Spleen (tissue), 7 donors: Measurements from ENCODE around the gene ATP10A.

Experiments
- POLR2A ChIP-seq, 3 donors: fragments of 450-650 bp; IDR thresholded peaks; one replicate each; pipeline ENCODE4 v1.5.1; 2017; ENCODE audit warnings: antibody characterized with exemption in 3 of 3, mild to moderate bottlenecking in 1 of 3
- TF ChIP-seq, protein P1 (sequence below), 11 experiments: fragments of 200-600 bp in 7 of 11; fragments of 450-650 bp in 4 of 11; sonication (generic) in 4 of 11; IDR thresholded peaks in 8 of 11; conservative IDR thresholded peaks in 3 of 11; 1 replicate in 7 of 11; 2 replicates in 4 of 11; pipeline versions ENCODE4 v1.4.0 to v1.8.0; 2016 to 2021; ENCODE audit warnings: antibody characterized with exemption in 11 of 11, inconsistent platforms in 4 of 11, mild to moderate bottlenecking in 1 of 11
- donor health status: DM: no; HTN: no; CAD: no; lungs with moderate emphysema.
- donor health status: DM: no; HTN: no; CAD: no.
- donor health status: DM: no; HTN: no; CAD: no.

DNA sequence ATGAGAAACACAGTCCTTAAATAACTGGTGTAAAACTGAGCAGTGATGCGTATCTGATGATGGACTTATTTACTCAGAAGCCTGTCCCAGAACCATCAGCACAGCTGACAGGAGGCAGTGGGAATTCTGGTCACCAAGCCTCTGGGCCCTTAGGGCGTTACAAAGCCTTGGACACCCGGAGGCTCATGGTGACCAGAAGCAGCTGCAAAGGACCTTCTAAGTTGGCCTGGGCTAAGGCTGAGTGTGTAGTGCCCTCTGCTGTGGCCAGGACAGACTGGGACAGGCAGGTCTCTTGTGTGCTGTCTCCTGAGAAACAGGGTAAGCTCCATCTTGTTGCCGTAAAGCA is 168.9 kb downstream of the ATP10A start:
- TF ChIP-seq, protein P1, sequence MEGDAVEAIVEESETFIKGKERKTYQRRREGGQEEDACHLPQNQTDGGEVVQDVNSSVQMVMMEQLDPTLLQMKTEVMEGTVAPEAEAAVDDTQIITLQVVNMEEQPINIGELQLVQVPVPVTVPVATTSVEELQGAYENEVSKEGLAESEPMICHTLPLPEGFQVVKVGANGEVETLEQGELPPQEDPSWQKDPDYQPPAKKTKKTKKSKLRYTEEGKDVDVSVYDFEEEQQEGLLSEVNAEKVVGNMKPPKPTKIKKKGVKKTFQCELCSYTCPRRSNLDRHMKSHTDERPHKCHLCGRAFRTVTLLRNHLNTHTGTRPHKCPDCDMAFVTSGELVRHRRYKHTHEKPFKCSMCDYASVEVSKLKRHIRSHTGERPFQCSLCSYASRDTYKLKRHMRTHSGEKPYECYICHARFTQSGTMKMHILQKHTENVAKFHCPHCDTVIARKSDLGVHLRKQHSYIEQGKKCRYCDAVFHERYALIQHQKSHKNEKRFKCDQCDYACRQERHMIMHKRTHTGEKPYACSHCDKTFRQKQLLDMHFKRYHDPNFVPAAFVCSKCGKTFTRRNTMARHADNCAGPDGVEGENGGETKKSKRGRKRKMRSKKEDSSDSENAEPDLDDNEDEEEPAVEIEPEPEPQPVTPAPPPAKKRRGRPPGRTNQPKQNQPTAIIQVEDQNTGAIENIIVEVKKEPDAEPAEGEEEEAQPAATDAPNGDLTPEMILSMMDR (IDR thresholded peaks at IDR 0.05 in 8 of 11, conservative IDR thresholded peaks at IDR 0.05 in 3 of 11), result peak in 1 of 11 experiments; percentile 1
- no peak for TF ChIP-seq POLR2A (IDR thresholded peaks at IDR 0.05)
